ENCODE measurements around the gene TSN.

The TSN gene

GRCh38 chr2:121790276-121790956 lies 35.0 kb downstream of the TSN start:
- Histone ChIP-seq H3K27me3 (ENCODE audit: insufficient read depth, poor library complexity, severe bottlenecking) (no peaks in the 10 kb centered on the region), H3K27ac (replicated peaks) (no peak overlapping the region), H3K4me3 (replicated peaks; ENCODE audit: insufficient read depth, low read length) (no peak overlapping the region)
- no peak for DNase-seq (ENCODE audit: low read depth in 1 of 2, low spot score in 1 of 2)
- TF ChIP-seq SPI1 (IDR thresholded peaks at IDR 0.05; ENCODE audit: borderline replicate concordance, low read depth) (no peak), GABPA (IDR thresholded peaks at IDR 0.05; ENCODE audit: low read depth) (no peak), CTCF (IDR thresholded peaks at IDR 0.05; ENCODE audit: insufficient read depth, low read length) (no peak), POLR2AphosphoS5 (IDR thresholded peaks at IDR 0.05; ENCODE audit: low read depth) (no peak)

GRCh38 chr2:121791290-121791689 lies 35.8 kb downstream of the TSN start:
- no peak for TF ChIP-seq POLR2AphosphoS5 (IDR thresholded peaks at IDR 0.05; ENCODE audit: low read depth)
- H3K4me3 ChIP-seq (replicated peaks; ENCODE audit: insufficient read depth, low read length): no peak overlapping the region
- no peak overlapping the region for H3K27ac ChIP-seq (replicated peaks)
- no peak for DNase-seq (ENCODE audit: low read depth in 1 of 2, low spot score in 1 of 2)
- no peaks in the 10 kb centered on the region for H3K27me3 ChIP-seq (ENCODE audit: insufficient read depth, poor library complexity, severe bottlenecking)

- H3K27ac ChIP-seq (replicated peaks): no peak overlapping the region
- H3K27me3 ChIP-seq (ENCODE audit: insufficient read depth, poor library complexity, severe bottlenecking): no peaks in the 10 kb centered on the region
- no peak for DNase-seq (ENCODE audit: low read depth in 1 of 2, low spot score in 1 of 2)
- H3K4me3 ChIP-seq (replicated peaks; ENCODE audit: insufficient read depth, low read length): no peak overlapping the region
- no peak for TF ChIP-seq CTCF (IDR thresholded peaks at IDR 0.05; ENCODE audit: insufficient read depth, low read length)
- no peak for TF ChIP-seq POLR2AphosphoS5 (IDR thresholded peaks at IDR 0.05; ENCODE audit: low read depth)
- no peak for TF ChIP-seq REST (IDR thresholded peaks at IDR 0.05; ENCODE audit: insufficient replicate concordance, low read depth)
- no peak for TF ChIP-seq SPI1 (IDR thresholded peaks at IDR 0.05; ENCODE audit: borderline replicate concordance, low read depth)
- no peak for TF ChIP-seq GABPA (IDR thresholded peaks at IDR 0.05; ENCODE audit: low read depth)
Measured at GRCh38 chr2:121791801-121792221, 36.4 kb downstream of the TSN start.

- no peak overlapping the region for H3K4me3 ChIP-seq (replicated peaks; ENCODE audit: insufficient read depth, low read length)
- TF ChIP-seq CTCF (IDR thresholded peaks at IDR 0.05; ENCODE audit: insufficient read depth, low read length) (no peak), SPI1 (IDR thresholded peaks at IDR 0.05; ENCODE audit: borderline replicate concordance, low read depth) (no peak), REST (IDR thresholded peaks at IDR 0.05; ENCODE audit: insufficient replicate concordance, low read depth) (no peak), GABPA (IDR thresholded peaks at IDR 0.05; ENCODE audit: low read depth) (no peak), POLR2AphosphoS5 (IDR thresholded peaks at IDR 0.05; ENCODE audit: low read depth) (no peak)
- no peaks in the 10 kb centered on the region for H3K27me3 ChIP-seq (ENCODE audit: insufficient read depth, poor library complexity, severe bottlenecking)
- DNase-seq (ENCODE audit: low read depth in 1 of 2, low spot score in 1 of 2): no peak
- no peak overlapping the region for H3K27ac ChIP-seq (replicated peaks)
Measured at GRCh38 chr2:121793816-121794215, 38.4 kb downstream of the TSN start.
